HG03457 (cell line): ENCODE results near the gene SLC37A1.

Experiments used
- ATAC-seq: cut with Tn5 transposase; IDR thresholded peaks from one replicate; pipeline ENCODE4 v1.9.1; 2021; ENCODE audit warnings: moderate number of reproducible peaks; ENCODE audit not compliant: unreplicated experiment

Gene SLC37A1

DNA sequence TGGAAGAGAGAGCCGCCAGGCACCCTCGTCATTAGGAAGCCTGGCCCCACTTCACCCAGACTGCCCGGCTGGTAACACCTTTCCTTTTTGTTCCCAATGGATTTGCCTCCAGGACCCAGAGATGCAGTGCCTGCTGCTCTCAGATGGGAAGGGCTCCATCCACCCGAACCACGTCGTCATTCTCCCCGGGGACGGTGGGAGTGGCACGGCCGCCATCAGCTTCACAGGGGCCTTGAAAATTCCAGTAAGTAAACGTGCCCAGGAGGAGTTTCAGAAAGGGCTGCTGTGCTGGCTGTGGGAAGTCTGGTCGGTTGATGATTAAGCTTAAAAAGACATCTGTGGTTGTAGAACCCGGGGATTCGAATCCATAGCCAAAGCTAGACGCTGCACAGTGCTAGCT is 45.2 kb downstream of the SLC37A1 start:
- ATAC-seq, result no peak

DNA sequence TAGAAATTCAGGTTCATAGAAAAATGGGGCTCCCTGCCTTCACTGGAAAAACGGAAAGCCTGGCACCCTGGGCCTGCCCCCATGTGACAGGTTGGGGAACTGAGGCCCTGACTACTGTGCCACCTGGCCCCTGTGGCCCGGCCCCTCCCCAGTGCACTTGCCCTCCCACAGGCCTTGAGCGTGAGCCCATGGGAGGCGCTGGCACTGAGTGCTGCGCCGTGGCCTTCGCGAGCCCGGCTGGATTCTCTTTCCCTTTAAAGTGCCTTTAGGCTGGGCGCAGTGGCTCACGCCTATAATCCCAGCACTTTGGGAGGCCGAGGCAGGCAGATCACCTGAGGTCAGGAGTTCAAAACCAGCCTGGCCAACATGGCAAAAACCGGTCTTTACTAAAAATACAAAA is 45.7 kb downstream of the SLC37A1 start:
- no peak for ATAC-seq

DNA sequence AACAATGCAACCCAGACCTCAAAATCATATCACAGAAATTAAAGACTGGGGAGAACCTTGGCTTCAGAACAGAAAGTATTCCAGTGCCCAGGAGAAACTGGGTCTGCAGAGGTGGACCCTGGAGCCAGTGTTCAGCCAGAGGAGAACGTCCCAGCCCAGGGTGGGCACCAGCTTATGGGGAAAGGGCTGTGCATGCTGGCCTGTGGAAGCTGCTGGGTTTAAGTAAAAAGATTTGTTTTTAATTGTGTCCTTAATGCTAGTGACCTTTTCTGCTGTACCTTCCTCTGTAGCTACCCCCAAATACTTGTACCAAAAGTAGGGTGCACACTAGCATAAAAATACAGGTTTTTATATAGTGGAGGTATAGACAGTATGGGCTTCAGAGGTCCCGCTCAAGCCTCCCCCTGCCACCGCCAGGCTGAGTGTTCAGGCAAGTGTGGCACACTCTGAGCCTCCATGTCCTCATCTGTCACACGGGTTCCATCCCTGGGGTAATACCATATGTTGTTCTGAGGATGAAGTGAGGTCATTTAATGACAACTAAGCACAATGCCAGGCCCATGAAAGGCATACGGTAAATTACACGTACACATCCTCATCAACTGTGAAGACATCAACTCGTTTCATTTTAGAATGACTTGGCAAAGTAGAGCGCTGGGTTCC is 47.0 kb downstream of the SLC37A1 start:
- no peak for ATAC-seq

DNA sequence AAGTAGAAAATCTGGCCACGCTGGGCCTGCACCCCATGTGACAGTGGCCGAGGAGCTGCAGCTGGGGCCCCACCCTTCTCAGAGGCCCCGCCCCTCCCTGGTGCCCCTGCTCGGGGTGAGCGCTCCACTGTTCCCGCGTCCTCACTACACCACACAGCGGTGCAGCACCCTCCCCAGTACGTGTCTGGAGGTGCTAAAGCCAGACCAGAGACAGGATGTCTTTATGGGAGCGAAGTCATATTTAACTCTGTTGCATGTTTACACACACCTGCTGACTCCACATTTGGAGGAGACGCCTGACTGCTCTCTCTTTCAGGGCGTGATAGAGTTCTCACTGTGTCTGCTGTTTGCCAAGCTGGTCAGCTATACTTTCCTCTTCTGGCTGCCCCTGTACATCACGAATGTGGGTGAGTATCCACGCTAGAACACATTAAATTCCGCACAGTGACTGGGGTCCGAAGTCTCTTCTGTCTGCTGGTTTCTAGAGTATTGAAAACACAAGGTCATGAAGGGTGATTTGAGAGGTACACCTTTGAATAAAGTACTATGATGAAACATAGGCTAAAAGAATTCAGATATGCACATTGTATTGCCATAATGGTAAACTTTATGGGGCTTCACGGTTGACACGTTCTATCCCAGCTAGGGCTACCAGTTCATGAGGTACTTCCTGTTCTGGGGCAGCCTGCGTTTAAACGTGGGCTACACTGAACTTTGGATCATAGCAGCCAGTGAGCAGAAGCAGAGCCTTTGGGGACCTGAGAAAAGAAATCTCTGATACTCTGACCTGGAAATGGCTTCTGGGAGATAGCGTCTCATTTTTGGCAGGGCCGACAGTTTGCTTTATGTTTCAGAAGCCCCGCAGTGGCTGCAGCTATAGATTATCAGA is 48.4 kb downstream of the SLC37A1 start:
- ATAC-seq, result no peak

DNA sequence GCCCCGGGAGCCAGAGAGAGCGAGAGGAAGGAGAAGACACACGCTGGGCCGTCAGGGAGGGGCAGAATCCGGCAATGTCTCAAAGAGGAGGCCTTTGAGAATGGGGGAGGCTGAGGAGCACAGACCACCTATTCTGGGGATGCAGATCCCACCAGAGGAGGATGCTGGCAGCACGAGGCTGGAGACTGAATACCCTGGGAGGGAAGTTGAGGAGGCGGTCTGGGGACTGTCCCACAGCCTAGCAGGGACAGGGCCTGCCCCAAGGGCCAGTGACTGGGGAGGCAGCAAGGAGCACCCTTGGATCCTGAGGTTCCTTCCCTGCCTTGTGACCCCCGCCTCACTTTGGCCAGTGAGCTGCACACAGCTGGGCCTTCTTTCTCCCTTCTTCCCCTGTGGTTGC is 49.2 kb downstream of the SLC37A1 start:
- no peak for ATAC-seq

DNA sequence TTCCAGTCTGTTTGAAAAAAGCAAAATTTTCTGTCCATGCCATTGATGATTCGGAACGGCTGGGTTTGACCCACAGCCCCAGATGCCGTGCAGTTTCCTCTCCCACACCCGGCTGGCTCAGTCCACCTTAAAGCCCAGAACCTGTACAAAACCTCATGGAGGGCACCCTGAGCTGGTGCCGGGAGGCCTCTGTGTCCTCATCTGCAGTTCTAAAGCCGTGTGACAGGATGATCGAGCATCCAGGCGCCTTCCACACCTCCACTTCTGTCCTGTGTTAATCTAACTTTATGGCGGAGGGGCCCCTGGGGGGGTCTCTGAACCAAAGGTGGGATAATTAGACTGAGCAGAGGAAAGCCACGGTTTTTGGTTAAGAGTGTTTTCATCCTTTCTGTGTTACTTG is 49.6 kb downstream of the SLC37A1 start:
- ATAC-seq, result no peak

DNA sequence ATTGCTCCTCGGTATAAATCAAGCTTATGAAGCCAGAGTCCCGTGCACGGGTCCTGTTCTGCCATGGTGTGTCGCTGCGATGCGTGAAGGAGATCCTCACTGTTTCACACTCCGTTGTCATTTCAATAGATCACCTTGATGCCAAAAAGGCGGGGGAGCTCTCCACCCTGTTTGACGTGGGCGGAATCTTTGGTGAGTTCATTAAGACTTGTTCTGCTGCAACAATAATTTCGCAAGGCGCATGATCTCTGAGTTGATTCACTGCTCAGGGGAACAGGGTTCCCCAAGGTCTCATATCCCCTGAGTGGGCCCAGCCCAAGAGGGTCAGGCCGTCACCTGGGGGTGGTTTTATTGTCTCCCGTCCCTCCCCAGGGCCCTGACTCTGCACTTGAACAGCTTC is 50.0 kb downstream of the SLC37A1 start:
- ATAC-seq, result no peak

DNA sequence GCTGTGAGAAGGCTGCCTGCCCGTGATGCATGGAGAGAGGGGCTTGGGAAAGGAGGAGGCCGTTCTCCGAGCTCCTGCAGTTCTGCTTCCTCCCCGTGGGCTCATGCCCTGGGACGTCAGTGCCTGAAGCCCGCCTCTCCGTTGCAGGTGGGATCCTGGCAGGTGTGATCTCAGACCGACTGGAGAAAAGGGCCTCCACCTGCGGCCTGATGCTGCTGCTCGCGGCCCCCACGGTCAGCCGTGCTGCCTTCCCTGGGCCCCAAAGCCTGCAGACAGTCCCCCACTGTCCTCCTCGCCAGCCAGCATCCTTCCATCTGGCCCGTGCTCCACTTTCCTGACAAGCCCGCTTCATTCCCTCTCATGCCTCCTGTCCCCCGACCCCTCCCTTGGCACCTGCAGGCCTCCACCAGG is 50.9 kb downstream of the SLC37A1 start:
- no peak for ATAC-seq

DNA sequence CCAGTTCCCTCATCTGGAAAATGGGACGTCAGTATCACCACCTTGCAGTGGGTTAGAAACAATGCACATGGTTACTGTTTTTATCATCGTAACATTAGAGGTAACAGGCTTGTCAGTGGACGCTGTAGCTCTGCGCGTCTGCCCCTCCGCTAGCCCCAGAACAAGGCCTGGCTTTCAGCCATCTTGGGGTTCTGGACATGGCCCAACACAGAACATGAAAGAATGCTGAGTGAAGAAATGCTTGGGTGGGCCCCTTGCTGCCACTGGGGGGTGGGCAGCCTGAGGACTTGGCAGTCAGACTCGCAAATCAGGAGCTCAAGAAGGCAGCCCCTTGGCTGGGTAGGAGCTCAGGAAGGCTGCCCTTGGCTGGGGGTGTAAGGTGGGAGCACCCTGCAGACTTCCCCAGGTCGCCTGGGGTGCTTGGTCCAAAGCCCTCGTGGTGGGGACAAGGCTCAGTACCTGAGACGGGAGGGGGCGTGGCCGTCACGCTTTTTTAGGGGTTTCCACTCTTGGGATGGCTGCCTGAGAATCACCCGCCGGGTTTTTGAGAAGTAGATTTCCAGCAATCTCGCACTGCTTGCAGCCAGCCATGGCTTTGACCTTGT is 51.7 kb downstream of the SLC37A1 start:
- no peak for ATAC-seq

DNA sequence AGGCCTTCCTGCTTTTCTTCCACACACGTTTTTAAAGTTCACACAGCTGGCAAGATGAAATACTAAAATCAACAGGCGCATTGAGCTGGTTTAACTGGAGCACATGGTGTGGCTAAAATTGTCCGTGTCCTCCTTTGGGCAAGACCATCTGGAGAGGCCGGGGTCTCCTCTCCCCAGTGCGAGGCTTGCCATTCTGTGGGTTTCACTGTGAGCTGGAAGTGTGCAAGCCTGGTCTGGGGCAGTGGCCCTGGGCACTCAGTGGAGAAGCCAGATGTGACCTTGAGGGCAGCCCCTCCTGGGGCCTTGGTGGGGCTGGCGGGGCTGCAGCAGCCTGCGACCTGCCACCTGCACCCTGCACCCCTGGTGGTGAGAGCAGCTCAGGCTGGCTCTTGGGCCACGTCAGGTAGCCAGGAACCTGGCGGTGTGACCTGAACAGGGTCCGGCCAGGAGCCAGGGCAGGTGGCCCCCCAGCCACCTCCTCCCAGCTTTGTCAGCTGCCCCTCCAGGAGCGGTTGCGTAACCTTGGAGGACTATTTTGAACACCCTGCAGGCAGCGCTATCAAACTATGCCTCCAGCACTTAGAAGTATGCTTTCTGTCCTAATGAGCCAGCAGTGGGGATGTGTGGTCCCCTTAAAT is 52.4 kb downstream of the SLC37A1 start:
- no peak for ATAC-seq

DNA sequence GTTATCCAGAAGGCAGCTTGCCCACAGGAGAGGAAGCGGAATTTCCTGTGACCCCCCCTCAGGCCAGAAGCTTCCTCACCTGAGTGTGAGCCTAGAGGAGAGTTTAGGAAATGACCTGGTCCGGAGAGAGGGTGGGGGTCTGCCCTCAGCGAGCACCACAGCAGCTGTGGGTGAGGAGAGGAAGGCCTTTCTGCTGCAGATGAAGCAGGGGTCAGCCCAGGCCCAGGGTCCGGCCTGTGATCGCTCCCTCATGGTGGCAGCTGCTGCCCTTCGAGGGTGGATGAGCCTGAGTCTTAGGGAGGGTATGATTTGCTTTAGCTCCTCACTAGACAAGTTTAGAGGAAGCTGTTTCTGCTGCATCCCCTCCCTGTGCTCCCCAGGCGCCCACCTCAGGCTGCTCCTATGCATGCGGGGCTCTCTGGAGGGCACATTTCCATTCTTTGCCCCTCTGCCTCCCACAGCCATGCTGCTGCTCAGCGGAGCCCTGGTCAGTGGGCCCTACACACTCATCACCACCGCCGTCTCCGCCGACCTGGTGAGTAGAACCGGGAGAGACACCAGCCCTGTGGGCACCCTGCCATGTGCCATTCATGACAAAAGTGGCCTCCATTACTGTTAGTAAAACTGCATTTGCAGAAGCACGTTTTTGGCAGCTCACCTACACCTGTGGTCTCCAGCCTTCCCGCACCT is 53.0 kb downstream of the SLC37A1 start:
- ATAC-seq, result no peak

DNA sequence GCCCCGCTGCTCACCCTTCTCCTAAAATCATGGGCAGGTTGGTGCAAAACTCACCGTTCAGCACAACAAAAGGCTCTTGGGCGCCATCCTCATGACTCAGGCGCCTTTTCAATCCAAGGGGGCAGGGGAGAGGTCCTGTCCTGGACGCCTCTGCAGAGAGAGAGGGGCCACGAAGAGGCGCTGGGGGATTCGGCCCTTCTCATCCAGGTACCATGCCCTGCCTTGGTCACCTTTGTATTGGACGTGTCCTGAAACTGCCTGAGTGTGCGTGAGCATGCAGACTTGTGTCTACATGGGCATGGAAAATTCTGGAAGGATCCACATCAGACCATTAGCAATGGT is 53.5 kb downstream of the SLC37A1 start:
- no peak for ATAC-seq

DNA sequence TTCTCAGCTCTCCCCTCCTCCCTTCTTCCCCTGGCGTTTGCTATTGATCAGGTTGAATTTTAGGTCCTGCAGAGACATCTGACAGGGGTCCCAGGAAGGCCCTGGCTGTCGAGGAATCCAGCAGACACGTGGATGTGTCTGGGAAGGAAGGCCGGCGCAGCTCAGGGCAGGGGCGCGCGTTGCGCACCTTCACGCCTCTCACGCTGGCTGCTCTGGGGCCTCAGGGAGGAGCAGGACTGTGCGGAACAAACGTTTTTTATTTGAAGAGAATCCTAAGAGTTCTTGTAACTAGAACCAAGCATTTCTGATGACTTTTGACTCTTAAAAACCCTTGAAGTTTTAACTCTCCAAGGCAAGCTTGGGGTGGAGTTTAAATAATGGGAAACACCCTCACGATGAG is 54.2 kb downstream of the SLC37A1 start:
- ATAC-seq, result no peak

DNA sequence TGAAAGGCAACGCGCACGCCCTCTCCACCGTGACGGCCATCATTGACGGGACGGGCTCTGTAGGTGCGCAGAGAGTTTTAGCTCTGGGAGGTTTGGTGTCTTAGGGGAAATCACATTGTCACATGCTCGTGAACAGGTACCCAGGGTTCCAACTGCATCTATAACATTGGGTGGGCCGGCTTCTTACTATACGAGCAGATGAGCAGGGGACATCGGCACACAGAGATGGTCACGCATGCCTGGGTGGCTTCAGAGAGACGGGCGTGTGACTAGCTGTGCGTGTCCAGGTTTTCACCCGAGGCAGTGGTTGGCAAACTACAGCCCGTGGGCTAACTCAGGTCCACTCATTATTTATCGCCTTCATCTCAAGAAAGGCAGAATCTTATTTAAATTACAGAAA is 54.7 kb downstream of the SLC37A1 start:
- no peak for ATAC-seq

DNA sequence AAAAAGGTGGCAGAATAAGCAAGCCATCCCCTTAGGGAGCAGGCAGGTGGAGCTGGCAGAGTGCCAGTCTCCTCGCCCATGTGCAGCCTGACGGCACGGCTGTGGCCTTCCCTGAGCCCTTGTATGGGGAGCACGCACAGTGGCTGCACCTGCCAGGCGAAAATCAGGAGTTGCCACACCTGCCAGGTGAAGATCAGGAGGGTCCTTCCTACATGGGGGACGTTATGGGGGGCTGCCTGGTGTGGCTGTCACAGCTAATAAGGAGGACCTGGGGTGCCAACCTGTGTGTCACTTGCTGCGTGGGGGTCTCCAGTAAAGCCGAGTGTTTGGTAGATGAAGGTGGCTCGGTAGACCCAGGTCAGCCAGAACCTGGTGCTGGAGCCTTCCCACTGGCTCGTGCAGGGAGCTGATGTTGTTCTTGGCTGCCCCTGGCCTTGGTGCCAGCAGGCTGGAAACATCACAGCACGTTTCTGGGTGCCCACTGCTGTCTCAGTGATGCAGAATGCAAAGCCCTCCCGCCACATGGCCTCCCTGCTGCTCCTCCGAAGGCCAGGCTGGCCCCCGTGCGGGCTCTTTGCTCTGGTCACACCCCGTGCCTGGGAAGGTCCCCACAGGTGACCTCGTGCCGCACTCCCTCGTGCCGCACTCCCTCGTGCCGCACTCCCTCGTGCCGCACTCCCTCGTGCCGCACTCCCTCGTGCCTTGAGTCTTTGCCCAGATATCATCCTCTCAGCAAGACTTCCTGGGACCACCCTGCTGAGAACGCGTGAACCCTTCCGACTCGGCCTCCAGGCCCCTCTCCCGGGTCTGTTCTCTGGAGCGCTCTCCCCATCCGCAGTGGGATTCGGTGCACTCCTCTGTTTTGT is 55.4 kb downstream of the SLC37A1 start:
- ATAC-seq, result no peak

DNA sequence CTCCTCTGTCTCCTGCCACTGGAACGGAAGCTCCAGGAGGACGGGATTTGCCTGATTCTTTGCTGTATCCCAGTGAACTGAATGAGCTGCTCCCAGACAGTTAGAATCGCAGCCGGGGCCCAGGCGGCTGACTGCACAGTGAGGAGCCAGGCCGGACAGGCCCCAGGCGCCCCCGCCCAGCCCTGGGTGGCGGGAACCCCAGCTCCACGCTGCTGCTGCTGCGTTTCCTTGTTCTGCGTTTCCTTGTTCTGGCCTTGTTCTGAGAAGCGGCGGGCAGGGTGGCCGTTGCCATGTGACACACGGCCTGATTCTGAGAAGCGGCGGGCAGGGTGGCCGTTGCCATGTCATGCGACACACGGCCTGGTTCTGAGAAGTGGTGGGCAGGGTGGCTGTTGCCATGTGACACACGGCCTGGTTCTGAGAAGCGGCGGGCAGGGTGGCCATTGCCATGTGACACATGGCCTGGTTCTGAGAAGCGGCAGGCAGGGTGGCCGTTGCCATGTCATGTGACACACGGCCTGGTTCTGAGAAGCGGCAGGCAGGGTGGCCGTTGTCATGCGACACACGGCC is 56.2 kb downstream of the SLC37A1 start:
- ATAC-seq, result no peak

DNA sequence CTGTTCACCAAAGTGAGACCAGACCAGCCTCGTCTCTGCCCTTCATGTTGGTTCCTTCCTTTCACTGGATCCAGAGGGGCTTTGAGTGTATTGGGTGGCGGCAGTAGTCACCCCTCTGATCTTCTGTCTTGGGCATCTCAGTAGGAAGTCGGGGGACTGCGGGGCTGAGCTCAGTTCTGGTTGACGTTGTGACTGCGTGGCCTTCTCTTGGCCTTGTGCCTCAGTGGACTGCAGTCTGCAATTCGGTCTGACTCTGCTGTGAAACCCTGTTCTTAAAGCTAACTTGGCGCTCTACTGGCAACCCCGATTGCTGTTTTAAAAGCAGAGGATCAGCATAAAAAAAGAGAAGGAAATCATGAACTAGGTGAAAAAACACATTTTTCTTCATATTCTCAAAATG is 56.7 kb downstream of the SLC37A1 start:
- no peak for ATAC-seq

DNA sequence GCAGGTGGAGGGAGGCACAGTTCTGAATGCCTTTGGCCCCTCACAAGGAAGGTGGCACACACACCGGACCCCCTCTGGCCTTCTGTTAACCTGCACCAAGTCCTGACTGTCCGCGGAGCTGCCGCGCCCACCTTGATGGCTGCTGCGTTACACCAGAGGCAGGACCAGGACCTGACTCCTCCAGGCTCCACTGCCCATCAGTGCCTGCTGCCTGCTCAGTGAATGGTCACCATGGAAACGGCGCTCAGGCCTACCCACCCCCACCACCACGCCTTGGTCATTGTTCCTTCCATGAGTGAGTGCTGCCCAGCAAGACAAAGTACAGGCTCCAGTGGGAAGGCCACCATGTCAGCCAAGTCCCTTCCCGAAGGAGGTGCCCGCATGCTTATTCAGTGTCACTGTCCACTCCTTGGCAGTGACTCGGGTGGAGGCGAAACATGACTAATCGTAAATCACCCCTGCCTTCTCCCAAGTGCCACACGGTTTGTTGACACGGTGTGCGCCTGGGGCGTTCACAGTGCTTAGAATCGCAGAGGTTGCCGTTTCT is 57.3 kb downstream of the SLC37A1 start:
- no peak for ATAC-seq

DNA sequence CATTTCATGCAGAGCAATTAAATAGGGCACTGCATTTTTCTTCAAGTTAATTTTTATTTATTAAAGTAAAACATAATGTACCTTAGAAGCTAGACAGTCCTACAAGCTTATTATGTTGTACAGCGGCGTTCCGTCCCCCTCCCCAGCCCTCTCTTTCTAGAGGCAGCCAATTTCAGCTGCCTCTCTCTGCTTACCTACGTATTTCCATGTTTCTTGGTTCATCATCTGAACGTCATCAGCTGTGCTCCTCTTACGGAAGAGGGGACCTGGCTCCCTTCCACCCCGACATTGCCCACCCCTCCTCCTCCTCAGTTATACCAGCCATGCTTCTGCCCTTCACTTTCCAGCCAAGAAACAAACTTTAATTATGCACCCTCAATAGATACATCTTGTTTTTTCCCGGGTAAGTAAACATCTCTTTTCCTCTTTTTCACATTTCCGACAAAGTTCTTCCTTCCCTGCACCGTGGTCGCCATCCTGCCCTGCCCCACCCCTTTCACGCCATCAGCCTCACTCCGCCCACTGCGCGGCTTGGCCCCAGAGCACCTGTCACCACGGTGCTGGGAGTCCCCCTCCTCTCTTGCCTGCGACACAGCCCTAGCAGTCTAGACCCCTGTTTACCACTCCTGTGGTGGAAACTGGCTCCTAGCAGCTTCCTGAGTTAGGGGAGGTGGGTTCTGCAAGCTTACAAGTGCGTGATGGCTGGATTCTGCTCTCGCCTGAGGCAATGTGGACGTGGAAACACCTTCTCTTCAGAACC is 57.9 kb downstream of the SLC37A1 start:
- no peak for ATAC-seq
